ENCODE measurements around the gene HSPB7. TPM values are rescaled to one million over a fixed set of nuclear protein-coding genes. Genes with fewer than 3 reads are reported as not detected.

Gene HSPB7
- polyA plus RNA-seq, 1 donor, result 91.3 TPM

- DNase-seq, result peak; percentile 94
Observed at GRCh38 chr1:15975805-15976680, 41.8 kb downstream of the HSPB7 start, which contains the start of gene ZBTB17. TSS of gene ZBTB17 (minus strand) at chr1:15976101. CDS start at chr1:15948495, 27,606 bp downstream.

- no peak for DNase-seq
Observed at GRCh38 chr1:15975358-15975804, 42.5 kb downstream of the HSPB7 start.

GRCh38 chr1:15974855-15975254 lies 43.0 kb downstream of the HSPB7 start:
- DNase-seq, result no peak

- no peak for DNase-seq
Observed at GRCh38 chr1:15973772-15974171, 44.1 kb downstream of the HSPB7 start.

GRCh38 chr1:15972409-15972808 lies 45.4 kb downstream of the HSPB7 start:
- no peak for DNase-seq

GRCh38 chr1:15970911-15971310 lies 46.9 kb downstream of the HSPB7 start:
- DNase-seq, result no peak

GRCh38 chr1:15969321-15969880 lies 48.4 kb downstream of the HSPB7 start:
- no peak for DNase-seq

- DNase-seq, result no peak
Observed at GRCh38 chr1:15968172-15968571, 49.7 kb downstream of the HSPB7 start.

GRCh38 chr1:15966956-15967344 lies 50.9 kb downstream of the HSPB7 start:
- DNase-seq, result no peak

GRCh38 chr1:15966081-15966955 lies 51.5 kb downstream of the HSPB7 start:
- no peak for DNase-seq

- DNase-seq, result no peak
Observed at GRCh38 chr1:15965228-15965767, 52.5 kb downstream of the HSPB7 start.

Other genes with a start within 250 kb of the HSPB7 start
- gene UQCRHL, start 210.4 kb downstream of the HSPB7 start, polyA plus RNA-seq (ENCODE audit: insufficient read length), result 1.6 TPM
- gene SPEN, start 170.3 kb downstream of the HSPB7 start, polyA plus RNA-seq (ENCODE audit: insufficient read length), result 38.3 TPM
- 24.5 TPM for gene ZBTB17, start 41.9 kb downstream of the HSPB7 start, polyA plus RNA-seq (ENCODE audit: insufficient read length)
- not detected for gene SRARP, start 13.8 kb downstream of the HSPB7 start, polyA plus RNA-seq (ENCODE audit: insufficient read length)
- gene CLCNKA, start 4.0 kb upstream of the HSPB7 start, polyA plus RNA-seq (ENCODE audit: insufficient read length), result 1.6 TPM
- gene CLCNKB, start 25.7 kb upstream of the HSPB7 start, polyA plus RNA-seq (ENCODE audit: insufficient read length), result not detected
- not detected for gene FAM131C, start 55.6 kb upstream of the HSPB7 start, polyA plus RNA-seq (ENCODE audit: insufficient read length)
- gene EPHA2, start 138.0 kb upstream of the HSPB7 start, polyA plus RNA-seq (ENCODE audit: insufficient read length), result 8.9 TPM
- 4.3 TPM for gene ARHGEF19, start 194.6 kb upstream of the HSPB7 start, polyA plus RNA-seq (ENCODE audit: insufficient read length)
- gene CPLANE2, start 219.1 kb upstream of the HSPB7 start, polyA plus RNA-seq (ENCODE audit: insufficient read length), result 4.9 TPM